Gastroesophageal sphincter (tissue), 3 donors: ENCODE results near the gene LYPD3.
"Not testable (repeated sequence)": the region's sequence is repeated elsewhere in the genome, so short reads cannot be mapped to it uniquely, and the experiment has no call there.

Experiments used
- CTCF ChIP-seq, 4 experiments: fragments of 200-600 bp in 2 of 4; fragments of 450-650 bp in 2 of 4; sonication (generic) in 1 of 4; IDR thresholded peaks; one replicate each; pipeline ENCODE4 v1.5.1; 2017 to 2019; ENCODE audit warnings: antibody characterized with exemption in 4 of 4, mild to moderate bottlenecking in 2 of 4, moderate library complexity in 2 of 4
- POLR2A ChIP-seq, 2 donors: fragments of 450-650 bp; IDR thresholded peaks; one replicate each; pipeline ENCODE4 v1.6.1; 2017; ENCODE audit warnings: antibody characterized with exemption in 2 of 2, mild to moderate bottlenecking in 2 of 2, moderate library complexity in 1 of 2

DNA sequence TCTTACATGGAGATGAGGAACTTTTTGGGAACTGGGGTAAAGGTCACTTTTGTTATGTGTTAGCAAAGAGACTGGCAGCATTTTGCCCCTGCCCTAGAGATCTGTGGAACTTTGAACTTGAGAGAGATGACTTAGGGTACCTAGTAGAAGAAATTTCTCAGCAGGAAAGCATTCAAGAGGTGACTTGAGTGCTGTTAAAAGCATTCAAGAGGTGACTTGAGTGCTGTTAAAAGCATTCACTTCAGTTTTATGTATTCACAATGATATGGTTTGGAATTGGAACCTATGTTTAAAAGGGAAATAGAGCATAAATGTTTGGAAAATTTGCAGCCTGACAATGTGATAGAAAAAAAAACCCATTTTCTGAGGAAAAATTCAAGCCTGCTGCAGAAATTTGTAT lies 47.0 kb upstream of the LYPD3 start:
- not testable (repeated sequence) for TF ChIP-seq POLR2A, CTCF (IDR thresholded peaks at IDR 0.05)
